Measurements from ENCODE around the gene RNF183.
"Not testable (repeated sequence)": the region's sequence is repeated elsewhere in the genome, so short reads cannot be mapped to it uniquely, and the experiment has no call there.

RNF183 gene

DNA sequence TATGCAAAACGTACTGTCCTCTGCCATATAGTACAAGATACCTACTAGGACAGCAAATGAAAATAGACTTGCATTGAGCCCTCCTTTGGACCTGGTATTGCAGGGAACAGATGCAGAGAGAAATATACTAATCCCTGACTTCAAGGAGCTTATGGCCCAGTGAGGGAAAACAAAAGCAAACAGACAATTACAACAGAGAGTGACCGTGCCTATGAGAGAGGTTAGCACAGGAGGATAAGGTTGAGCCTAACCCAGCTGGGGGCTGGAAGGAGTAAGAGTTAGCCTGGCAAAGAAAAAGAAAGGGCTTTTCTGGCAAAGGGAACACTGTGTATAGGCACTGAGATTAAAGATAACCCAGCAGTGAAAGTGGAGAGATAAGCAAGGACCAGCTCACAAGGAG, 33.3 kb downstream of the RNF183 start:
- DNase-seq = no peak

DNA sequence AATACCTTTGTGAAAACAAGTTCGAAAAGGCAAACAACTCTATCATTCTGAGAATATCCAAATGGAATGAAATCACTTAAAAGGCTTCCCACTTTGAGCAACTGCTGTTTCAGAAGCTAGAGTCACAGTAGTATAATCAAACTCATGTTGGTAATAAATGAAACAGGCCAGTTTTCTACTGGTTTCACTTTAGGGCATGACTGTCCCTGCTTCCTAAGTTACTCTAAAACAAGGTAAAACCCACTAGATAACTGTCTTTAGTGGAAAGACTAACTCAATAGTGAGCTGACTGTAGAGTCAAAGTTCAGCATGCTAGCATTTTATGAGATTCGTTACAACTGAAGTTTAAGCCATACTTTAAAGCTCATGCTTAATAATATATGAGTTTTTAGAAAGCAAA, 33.8 kb downstream of the RNF183 start:
- DNase-seq = no peak

DNA sequence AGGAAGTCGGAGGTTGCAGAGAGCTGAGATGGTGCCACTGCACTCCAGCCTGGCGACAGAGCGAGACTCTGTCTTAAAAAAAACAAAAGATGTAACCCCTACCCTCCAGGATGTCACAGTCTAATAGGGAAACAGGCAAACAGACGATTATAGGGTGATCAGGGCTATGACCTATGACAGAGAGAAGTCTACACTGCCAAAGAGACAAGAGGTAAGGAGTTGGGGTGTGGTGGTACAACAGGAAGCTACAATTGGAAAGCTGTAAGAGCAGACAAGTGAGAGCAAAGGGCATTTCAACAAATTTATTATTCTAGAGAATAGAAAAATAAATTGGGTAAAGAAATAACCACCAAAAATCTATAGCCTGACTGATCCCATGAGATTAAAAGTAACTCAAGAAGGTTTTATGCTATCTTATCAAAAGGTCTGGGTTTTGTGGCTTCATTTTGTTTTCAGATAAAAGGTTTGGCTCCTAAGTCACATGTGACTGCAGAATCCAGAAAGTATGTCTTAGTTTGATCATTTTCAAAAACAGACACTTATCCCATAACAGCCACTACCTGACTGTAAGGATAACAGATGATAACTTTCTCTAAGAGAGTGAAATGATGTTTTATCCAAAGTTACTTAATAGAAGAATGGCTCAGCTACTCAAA, 35.1 kb downstream of the RNF183 start:
- no peak for DNase-seq

DNA sequence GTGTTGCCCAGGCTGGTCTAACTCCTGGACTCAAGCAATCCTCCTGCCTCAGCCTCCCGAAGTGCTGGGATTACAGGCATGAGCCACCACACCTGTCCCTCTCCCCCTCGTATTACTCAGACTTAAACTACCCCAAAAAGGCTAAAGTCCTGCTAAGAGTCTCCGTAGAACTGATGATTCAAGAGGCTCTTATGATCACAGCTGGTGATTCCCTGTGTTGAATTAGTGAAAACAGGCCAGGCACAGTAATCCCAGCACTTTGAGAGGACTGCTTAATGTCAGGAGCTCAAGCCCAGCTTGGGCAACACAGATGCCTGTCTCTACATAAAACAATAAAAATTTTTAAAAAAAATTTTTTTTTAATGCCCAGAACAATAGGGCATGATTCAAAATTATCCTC, 37.0 kb downstream of the RNF183 start:
- DNase-seq = no peak

DNA sequence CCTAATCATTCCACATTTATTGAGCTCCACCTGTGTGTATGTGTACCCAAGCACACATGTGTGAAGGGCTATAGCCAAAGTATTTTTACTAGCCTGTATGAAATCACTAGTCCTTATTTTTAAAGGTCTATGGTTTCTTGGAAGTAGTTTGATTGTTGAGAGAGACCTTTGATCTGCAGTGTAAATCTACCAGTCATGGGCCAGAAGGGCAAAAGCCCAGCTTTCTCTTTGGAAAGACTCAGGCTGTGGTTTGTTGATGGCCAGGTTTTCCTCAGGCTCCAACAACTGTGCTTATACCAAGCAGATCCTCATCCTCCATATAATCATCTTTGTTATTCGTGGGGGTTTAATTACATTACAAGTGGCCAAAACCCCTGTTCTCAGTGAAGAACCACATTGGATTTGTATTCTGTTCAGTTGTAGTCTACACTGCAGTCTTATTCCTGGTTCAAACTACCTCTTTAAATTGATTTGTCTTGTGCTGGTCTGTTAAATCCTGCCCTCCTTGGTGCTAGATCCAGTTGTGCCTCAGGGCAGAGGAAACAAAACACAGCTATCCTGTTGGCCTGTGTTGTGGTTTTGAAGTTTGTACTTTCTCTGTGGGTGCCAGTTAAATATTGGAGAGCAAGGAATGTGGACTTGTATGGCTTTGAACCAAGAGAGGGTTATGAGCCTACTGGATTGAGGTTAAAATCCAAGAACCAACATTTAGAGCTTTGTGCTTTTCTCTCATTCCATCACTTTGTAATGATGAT, 41.1 kb downstream of the RNF183 start:
- DNase-seq = no peak

DNA sequence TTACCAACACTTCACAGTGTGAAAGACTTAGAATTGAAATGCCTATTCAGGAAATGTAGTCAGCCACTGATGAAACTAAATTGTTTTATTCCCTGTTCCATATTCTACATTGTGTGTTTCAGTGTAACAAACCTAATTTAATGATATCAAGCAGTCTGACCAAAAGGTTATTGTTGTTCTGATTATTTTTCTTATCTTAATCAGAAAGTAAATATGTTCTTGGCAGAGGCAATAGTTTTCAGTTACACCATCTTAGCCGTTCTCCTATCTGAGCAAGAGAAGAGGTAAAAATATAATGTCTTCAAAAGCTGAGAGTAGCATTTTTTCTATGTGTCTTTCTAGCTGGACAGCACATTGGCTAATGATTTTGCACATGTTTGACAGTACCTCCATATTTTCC, 44.9 kb downstream of the RNF183 start:
- DNase-seq = no peak

DNA sequence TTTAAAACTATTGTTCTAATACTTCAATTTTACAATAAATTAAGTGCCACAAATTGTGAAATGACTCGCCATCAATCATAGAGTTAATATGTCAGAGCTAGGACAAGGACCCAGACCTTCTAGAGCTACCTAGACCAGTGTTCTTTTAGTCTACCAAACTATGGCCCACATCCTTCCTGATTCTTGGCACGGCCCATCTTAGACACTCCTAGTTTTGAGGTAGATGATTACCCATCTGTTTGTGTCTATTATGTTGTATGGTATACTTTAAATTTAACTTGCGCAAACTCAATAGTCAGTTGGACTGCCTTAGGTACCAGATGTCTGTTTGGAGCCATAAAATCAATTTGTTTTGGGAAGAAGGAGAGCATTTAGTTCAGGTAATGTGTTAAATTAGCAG, 45.3 kb downstream of the RNF183 start:
- DNase-seq = no peak

DNA sequence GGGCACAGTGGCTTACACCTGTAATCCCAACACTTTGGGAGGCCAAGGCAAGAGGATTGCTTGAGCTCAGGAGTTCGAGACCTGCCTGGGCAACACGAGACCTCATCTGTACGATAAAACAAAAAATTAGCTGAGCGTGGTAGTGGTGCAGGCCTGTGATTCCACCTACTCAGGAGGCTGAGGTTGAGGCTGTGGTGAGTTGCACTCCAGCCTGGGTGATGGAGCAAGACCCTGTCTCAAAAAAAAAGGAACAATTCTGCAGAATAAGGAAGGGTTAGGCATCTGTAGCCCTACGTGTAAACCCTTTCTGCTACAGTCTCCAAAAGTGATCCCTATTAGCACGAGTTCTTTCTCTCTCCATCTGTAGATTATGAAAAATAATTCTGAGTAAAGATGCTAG, 47.7 kb downstream of the RNF183 start:
- no peak for DNase-seq

DNA sequence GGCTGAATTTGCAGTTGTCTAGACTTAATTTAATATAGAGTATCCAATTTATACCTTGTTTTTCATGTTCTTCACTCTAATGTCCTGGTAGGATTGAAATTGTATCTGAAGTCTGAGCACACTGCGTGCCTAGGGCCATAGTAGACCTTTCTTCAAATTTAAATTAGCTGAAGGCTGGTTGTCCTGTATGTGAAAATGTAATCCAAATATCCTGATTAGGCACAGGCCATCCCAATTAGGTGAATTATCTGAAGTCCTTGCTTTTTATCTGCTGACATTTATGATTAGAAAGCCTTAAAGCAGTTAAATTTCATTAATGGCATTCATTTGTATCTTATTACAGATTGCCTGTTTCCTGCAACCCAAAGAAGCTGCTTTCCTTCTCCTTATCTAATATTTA, 48.2 kb downstream of the RNF183 start:
- no peak for DNase-seq

DNA sequence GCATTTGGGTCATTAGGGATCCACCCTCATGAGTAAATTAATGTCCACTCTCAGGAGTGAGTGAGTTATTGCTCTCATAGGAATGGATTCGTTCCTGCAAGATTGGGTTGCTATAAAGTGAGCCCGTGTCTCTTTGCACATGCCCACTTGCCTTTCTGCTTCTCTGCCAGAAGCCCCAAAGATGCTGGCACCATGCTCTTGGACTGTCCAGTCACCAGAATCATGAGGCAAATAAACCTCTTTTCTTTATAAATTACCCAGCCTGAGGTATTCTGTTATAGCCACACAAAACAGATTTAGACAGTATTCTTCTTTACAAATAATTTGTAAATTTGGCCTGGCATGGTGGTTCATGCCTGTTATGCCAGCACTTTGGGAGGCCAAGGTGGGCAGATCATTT, 52.4 kb downstream of the RNF183 start:
- no peak for DNase-seq

DNA sequence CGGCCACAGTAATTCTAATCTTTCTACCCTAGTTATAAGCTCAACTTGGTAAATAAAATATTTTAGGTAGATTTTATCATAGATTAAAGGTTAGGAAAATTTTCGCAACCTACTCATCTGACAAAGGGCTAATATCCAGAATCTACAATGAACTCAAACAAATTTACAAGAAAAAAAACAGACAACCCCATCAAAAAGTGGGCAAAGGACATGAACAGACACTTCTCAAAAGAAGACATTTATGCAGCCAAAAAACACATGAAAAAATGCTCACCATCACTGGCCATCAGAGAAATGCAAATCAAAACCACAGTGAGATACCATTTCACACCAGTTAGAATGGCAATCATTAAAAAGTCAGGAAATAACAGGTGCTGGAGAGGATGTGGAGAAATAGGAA, 53.5 kb downstream of the RNF183 start:
- DNase-seq = not testable (repeated sequence)

DNA sequence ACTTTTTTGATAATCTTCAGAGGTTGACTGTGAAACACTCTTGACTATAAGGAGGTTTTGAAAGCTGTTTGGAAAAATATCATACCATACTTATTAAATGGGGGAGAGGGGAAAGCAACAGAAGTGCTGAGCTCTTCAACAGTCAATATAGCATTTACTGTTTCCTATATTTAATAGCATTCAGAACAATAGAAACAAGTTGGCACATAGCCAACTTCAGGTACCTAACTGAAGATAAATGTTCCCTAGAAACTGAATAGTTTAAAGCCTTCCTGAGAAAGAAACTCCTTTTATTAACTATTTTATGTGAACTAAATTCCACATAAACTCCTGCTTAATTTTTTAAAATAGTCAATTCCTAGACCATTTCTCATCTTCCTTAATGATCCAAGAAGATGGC, 55.5 kb downstream of the RNF183 start:
- DNase-seq = no peak
